CD4-positive, alpha-beta T cell treated with Interleukin-17A for 1 hour (primary cell): ENCODE measurements around the gene ULK3.
"Not testable (repeated sequence)": the region's sequence is repeated elsewhere in the genome, so short reads cannot be mapped to it uniquely, and the experiment has no call there.

Source experiments
- DNase-seq: peaks from one replicate; pipeline ENCODE4 v3.0.0-alpha.2; 2020

Gene ULK3, protein sequence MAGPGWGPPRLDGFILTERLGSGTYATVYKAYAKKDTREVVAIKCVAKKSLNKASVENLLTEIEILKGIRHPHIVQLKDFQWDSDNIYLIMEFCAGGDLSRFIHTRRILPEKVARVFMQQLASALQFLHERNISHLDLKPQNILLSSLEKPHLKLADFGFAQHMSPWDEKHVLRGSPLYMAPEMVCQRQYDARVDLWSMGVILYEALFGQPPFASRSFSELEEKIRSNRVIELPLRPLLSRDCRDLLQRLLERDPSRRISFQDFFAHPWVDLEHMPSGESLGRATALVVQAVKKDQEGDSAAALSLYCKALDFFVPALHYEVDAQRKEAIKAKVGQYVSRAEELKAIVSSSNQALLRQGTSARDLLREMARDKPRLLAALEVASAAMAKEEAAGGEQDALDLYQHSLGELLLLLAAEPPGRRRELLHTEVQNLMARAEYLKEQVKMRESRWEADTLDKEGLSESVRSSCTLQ

DNA sequence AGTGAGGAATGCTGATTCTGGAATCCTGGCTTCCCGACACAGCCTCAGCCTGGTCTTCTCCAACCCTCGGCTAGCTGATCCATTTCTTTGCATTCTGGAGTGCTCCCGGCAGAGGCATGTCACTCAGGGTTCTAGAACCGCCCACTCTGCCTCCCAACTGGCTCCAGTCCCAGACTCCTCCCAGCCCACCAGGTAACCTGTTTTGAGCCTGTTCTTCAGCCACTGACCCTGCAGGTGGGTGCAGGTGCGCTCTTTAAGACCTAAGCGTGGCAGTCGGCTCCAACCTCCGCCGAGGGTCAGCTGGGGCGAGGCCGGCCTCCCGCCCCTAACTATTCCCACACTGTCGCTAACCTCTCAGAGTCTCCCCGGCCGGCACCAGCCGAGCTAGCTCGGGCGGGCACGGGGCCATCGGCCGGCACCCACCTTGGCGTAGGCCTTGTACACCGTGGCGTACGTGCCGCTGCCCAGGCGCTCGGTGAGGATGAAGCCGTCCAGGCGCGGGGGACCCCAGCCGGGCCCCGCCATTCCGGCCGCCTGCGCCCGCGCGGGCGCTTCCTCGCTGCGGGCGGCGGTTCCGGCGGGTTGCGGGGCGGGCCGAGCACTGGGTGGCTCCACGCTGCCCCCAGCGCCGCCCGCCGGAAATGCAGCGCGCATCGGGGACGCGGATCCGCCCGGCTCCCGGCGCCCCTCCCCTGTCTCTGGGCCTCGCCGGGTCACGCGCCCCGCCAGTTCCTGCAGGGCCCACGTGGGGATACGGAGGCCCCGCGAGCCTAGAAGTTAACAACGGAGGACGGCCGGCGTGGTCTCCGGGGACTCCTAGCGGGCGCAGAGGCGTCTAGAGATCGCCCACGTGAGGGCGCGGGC, at the start of gene ULK3:
TSS of gene ULK3 (minus strand) at position 576 of the 864 bp plus-strand sequence. CDS start at position 525, 51 bp downstream.
- peak; percentile 92 for DNase-seq

DNA sequence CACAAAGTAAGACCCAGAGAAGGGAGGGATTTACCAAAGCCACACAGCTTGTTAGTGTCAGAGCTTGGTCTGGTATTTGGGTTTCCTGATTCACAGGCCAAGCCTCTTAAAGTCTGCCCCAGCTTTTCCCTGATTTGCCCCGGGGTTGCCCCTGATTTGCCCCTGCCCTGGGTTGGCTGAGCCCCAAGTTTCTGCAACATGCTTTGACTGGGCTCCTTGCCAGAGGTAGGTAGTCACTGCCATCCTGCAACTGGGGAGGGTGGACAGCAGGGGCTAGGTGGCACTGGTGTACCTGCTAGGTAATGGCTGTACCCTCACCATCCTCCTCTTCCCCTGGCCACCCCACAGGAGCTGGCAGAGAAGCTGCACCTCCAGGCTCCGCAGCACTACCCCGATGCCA, 49.4 kb upstream of the ULK3 start:
- DNase-seq = peak; percentile 24

DNA sequence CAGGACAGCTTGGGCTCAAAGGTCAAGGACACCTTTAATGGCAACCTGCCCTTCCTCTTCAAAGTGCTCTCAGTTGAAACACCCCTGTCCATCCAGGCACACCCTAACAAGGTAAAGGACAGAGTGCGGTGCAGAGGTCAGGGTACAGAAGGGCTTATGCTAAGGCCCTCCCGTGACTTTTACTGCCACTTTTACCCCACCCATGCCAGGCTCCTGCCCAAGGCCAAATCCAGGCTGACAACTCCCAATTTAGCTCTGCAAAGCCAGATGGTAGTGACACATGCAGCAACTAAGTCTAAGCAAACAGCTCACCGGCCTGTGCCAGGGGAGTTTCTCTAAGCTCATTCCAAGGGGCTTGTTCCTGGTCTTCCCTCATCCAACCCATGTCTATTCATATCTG, 48.5 kb upstream of the ULK3 start:
- no peak for DNase-seq

DNA sequence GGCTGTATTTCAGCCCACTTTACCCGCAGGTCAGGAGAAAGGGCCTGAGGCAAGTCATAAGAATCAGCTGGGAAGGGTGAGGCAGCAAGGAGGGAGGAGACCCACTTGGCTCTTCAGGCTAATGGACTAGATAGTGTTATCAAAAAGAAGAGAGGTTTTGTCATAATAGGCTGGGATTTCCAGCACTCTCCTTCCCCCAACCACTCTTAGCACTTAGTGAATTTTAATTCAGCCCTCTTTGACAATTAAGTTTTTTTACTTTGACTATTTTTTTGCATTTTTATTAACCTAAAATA, 47.7 kb upstream of the ULK3 start:
- no peak for DNase-seq

DNA sequence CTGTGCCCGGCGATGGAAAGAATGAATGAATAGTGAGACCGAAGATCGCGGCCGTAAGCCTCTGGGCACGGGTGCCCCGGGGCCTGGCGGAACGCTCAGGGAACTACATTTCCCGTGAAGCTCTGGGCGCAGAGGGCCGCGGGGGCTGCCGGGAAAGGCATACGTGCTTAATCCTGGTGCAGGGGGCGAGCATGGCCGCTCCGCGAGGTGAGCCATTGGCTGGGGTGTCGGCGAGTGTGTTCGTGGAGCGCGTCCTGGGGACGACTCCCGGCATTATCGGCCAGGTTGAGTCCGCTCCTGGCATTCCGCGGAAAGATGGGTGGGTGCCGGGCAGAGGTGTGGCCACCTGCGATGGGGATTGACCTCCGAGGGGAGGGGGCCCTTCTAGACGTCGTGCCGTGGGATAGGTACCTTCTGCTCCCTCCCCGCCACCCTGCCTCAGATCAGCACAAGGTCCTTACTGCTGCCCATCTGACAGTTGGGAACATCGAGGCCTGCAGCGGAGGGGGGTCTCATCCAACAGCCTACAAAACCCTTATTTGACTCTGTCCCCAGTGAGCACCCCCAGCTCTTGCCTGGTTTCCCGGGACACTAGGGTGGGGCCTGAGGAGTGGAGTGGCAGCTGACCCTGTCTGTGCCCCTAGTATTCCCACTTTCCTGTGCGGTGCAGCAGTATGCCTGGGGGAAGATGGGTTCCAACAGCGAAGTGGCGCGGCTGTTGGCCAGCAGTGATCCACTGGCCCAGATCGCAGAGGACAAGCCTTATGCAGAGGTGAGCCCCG, 47.1 kb upstream of the ULK3 start, which contains the start of gene MPI:
TSS of gene MPI (plus strand) at position 160 of the 782 bp plus-strand sequence. CDS start at position 192, 32 bp downstream.
- DNase-seq = peak; percentile 88

DNA sequence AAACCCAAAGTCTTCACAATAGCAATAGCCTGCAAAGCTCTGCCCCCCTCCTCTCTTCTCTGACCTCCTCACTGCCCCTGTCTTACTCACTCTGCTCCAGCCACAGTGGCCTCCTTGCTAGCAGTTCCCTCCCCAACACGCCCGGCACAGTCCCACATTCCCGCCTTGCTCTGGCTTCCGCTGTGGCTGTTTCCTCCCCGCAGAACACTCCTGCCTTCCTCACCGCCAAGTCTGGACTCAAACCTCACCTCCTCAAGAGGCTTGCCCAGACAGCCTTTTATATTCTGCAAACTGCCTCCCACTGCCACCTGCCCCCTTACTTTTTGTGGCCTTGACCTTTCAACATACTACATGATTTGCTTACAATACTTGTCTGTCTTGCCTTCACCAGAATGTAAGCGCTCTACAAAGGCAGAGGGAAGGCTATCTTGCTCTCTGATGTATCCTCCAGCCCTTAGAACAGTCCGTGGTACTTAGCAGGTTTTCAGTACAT, 46.5 kb upstream of the ULK3 start:
- no peak for DNase-seq

DNA sequence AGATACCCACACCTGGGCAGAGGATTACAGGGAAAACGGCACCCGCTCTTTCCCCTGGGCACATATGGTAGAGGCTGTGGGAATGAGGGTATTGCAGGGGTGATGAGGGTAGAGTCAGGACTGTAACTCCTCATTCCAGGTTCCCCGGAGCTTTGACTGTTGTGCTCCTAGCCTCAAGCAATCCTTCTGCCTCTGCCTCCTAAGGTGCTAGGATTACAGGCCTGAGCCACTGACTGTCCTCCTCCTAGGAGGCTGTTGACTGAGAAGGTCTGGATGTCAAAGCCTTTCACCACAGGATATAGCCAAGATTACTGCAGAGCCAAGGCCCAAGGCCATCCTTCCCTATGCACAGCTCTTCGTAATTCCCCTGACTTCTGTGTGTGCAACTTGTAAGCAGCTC, 45.8 kb upstream of the ULK3 start:
- DNase-seq = no peak

DNA sequence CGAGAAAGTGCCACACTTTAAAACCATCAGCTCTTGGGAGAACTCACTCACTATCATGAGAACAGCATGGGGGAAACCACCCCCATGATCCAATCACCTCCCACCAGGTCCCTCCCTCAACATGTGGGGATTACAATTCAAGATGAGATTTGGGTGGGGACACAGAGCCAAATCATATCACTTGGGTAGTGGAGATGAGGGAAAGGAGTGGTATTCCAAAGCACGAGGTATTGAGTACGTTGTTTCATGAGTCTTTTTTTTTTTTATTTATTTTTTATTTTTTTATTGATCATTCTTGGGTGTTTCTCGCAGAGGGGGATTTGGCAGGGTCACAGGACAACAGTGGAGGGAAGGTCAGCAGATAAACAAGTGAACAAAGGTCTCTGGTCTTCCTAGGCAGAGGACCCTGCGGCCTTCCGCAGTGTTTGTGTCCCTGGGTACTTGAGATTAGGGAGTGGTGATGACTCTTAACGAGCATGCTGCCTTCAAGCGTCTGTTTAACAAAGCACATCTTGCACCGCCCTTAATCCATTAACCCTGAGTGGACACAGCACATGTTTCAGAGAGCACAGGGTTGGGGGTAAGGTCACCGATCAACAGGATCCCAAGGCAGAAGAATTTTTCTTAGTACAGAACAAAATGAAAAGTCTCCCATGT, 44.7 kb upstream of the ULK3 start:
- DNase-seq = not testable (repeated sequence)

DNA sequence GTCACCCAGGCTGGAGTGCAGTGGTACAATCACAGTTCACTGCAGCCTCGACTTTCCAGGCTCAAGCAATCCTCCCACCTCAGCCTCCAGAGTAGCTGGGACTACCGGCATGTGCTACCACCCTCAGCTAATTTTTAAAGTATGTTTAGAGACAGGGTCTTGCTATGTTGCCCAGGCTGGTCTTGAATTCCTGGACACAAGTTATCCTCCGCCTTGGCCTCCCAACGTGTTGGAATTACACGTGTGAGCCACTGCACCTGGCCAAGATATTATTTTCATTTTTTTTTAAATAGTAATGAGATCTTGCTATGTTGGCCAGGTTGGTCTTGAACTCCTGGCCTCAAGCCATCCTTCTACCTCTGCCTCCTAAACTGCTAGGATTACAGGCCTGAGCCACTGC, 42.5 kb upstream of the ULK3 start:
- DNase-seq = no peak

DNA sequence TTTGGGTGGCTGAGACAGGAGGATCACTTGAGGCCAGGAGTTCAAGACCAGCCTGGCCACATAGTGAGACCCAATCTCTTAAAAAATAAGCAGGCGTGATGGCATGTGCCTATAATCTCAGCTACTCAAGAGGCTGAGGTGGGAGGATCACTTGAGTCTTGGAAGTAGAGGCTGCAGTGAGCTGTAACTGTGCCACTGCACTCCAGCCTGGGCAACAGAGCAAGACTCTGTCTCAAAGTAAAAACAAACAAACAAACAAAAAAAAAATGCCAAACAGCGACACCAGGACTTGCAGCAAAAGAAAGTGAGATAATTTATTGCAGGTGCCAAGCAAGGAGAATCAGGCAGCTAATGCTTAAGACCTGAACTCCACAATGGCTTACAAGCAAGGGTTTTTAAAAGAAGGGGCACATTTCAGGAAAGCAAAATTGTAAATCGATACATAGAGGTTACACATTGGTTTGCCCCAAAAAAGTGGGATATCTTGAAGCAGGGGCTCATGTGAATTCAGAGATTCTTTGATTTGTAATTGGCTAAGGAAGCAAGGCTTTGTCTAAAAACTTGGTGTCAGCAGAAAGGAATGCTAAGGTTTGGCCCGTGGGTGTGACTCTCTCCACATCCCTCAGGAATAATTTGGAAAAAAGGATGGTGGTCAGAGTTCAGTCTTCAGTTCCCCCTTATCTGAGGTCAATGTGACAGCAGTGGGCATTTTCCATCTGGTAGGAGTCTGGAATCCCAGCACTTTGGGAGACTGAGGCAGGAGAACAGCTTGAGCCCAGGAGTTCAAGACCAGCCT, 41.7 kb upstream of the ULK3 start:
- DNase-seq = no peak

DNA sequence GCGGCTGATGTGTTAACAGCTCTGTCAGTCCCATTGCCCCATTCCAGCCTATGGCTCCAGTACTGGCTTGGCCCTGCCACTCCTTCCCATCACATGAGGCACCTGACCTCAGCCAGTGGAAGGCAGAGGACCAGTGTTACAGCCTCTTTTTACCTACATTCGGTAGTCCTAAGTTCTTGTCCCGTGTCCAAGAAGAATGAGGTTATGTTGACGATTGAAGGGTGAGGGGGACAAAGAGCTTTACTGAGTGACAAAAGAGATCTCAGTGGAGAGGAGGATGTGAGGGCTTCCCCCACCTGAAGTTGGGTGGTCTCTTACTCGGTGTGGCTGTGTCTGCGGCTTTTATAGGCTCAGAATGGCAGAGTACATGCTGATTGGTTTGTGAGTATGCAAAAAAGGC, 39.6 kb upstream of the ULK3 start:
- no peak for DNase-seq

DNA sequence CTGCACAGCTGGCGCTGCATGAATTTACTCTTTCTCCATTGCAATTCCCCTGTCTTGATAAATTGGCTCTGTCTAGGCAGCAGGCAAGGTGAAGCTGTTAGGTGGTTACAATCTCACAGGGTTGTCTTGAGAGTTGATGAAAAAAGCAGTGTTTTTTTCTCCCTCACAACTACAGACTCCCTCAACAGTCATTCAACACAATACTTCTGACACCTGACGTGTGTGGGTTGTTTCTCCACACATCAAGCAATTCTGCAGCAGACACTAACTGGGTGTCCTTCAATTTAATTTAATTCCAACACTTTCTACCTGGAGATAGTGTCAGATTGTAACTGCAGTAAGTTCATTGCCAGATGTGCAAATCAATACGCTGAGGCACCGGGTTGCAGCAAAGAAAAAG, 35.3 kb upstream of the ULK3 start:
- no peak for DNase-seq

DNA sequence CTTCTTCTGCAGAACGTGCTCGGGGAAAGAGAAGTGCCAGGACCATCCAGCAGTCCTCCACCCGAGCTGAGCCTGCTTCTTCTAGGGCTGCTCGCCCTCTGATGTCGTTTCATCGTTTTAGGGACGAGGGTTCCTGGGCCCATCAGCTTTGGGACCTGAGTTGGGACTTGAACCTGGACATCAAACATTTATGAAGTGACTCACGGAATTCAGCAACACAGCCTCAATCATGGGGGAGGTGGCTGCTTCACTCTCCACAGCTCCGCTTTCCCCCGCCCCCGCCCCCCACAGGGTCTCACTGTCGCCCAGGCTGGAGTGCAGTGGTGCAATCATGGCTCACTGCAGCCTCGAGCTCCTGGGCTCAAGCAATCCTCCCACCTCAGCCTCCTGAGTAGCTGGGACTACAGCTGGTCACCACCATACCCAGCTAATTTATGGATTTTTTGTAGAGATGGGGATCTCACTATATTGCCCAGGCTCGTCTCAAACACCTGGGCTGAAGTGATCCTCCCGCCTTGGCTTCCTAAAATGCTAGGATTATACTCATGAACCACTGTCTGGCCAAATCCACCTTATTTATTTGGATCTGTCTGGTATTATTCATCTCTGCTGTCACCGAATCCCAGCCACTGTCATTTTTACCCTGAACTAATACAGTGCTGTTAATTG, 30.9 kb upstream of the ULK3 start:
- peak; percentile 27 for DNase-seq

DNA sequence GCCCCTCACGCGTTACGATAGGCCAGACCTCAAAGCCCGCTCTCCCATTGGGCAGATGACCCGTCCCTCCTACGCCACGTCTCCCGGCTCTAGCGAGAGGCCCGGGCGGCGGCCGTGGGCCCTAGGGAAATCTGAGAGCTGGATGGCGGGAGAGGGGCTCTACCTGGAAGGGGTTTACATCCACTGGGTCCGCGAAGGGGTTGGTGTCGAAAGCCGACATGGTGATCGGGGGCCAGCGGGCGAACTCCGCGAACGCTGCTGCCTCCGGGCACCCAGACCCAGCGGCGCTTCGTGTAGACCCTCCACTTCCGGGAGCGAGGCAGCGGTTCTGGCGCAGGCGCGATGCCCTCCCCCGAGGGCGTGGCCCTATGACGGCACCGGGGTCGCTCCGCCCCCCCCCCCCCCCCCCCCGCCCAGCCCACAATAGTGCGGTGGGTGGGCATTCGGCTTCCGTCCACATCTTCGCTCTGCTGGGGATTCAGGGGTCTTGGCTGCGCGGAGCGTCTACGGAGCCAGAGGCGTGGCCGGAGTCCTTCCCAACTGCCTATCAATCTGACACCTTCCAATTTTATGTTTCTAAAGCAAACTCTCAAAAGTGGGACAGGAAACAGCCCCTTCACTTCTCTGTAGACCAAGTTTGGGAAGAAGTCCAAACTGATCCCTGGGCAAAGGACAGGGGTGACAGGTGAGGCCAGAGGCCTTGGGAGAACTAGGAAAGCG, 30.2 kb upstream of the ULK3 start, which contains the start of gene SCAMP2:
TSS of gene SCAMP2 (minus strand) at position 330 of the 720 bp plus-strand sequence. CDS start at position 220, 110 bp downstream.
- DNase-seq = peak; percentile 92

DNA sequence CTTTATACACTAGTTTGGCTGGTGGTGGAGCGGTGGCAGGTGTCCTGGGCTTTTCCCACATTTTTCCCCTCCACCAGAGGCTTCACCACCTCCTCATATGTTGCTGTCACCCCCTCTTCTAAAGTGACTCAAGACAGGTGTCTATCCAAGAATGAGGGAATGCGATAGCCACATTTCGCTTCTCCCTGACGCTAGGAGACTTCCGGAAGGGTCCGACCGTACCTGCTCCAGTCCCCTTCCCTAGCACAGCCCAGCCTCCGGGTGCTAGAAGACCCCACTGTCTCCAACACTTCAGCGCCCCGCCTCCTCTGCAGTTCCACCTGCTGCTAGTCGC, 29.7 kb upstream of the ULK3 start:
- DNase-seq = no peak

DNA sequence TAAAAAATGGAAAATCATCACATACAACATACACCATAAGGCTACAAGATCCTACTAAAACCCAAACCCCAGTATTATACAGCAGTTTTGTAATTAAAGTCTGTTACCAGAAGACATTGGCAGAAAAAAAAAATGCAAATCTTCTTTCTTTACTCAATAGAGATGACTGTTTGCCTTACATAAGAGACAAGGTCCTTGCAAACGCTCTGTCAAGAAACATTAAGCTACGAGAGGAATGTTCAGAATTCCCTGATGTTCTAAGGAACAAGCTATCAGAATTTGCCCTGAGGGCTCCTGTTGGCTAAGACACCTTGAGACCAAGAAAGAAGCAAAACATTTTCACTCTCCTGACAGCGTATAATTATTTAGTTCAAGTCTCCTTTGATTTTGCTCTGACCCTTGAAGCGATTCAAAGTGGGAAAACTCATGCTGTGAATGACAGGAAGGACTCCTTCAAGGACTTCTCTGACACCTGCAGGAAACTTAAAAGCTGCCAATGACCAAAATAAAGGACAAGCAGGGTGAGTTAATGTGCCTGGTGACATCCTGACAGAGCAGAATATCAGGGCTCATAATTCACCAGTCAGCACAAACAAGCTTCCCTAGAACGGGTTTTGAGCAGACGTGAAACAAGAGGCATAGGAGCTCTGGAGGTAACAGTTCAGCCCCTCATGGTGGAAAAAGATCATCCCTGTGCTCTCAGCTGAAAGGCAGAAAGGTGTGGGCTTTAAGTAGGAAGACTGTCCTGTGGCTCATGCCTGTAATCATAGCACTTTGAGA, 27.7 kb upstream of the ULK3 start:
- no peak for DNase-seq

DNA sequence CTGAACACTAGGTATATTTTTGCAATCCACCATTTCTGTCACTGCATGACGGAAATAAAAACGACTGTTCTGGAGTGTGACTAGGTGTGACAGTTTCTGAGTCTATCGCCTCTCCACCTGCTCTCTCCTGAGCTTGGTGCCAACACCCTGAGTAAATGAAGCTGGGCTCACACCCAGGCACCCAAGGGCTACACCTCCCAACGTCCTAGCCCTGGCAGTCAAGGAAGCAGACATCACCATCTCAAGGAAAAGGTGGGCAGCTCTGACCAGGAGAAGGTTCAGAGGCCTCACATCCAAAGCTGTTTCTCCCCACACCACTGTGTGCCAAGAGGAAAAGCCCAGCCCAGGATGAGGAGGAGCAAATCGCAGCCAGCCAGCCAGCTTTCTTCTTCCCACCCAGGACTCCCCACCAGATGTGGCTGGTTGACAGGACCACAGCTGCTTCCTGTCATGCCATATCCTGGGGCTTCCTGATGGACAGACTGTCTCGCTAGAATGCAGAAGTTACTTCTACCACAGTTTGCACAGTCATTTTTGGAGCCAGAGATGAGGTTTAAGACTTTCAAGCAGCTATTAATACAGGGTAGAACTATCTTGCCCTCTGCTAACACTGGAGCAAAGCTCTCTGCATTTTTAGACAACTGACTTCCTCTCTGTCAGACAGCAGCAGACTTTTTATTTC, 26.9 kb upstream of the ULK3 start:
- peak; percentile 52 for DNase-seq

DNA sequence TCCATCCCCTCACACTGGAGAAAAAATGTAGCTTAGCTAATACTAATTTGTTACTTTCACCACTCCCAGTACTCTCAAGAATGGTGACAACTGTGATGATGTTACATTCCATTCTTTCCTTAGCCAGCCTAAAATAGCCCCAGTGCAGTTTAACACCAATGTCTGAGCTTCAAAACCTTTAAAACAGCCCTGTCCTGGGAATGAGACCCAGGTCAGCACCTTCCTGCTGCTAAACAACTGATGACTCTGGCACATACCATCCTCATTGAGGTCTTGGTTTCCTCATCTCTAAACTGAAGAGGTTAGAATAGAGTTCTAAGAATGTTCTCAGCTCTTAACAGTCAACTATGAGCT, 26.4 kb upstream of the ULK3 start:
- no peak for DNase-seq

DNA sequence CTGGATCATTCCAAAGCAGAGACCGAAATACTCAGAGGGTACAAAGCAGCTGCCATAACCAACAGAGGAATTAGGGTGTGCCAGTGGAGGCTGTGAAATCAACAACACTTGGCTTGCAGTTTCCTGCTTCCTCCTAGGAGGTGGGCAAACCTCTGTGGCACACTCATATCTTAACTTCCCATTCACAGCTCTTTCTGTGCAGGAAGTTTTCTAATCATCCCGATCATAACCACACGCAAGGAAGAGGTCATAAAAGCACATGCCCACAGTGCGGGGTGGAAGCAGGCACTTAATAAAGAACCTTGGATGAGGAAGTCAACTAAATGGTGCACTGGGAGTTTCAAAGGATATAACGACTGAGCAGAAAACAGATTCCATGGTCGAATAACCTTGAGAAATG, 25.1 kb upstream of the ULK3 start:
- peak; percentile 36 for DNase-seq
